Measurements from ENCODE around the gene MAN1C1.

MAN1C1 gene

GRCh38 chr1:25781130-25781433, 164.5 kb downstream of the MAN1C1 start:
- Histone ChIP-seq H3K4me2 (ENCODE audit: insufficient read depth, low read length) (no peak overlapping the region), H3K27ac (ENCODE audit: low read length) (no peak overlapping the region), H2AFZ (ENCODE audit: low read depth, low read length) (no peak overlapping the region)

GRCh38 chr1:25782608-25783201, 166.1 kb downstream of the MAN1C1 start:
- Histone ChIP-seq H3K4me3 (ENCODE audit: low read depth in 1 of 2, low read length in 2 of 2) (no peak overlapping the region), H3K4me2 (ENCODE audit: insufficient read depth, low read length) (no peak overlapping the region), H4K20me1 (ENCODE audit: insufficient read depth, low read length) (peaks cover 29% of the 10 kb centered on the region), H3K79me2 (ENCODE audit: insufficient read depth, low read length) (no peaks in the 10 kb centered on the region), H3K27ac (ENCODE audit: low read length) (no peak overlapping the region), H3K9ac (ENCODE audit: low read depth, low read length) (no peak overlapping the region), H3K4me1 (ENCODE audit: insufficient read depth, low read length) (no peaks in the 10 kb centered on the region), H3K9me3 (ENCODE audit: insufficient read depth, low read length, severe bottlenecking) (no peaks in the 10 kb centered on the region), H2AFZ (ENCODE audit: low read depth, low read length) (no peak overlapping the region), H3K27me3 (ENCODE audit: insufficient read depth, low read length, poor library complexity) (peaks cover 41% of the 10 kb centered on the region), H3K36me3 (ENCODE audit: insufficient read depth, low read length) (no peaks in the 10 kb centered on the region)
- no peak for TF ChIP-seq EZH2 (IDR thresholded peaks at IDR 0.05; ENCODE audit: borderline replicate concordance, low read depth, low read length, severe bottlenecking)
- no peak for TF ChIP-seq CTCF (IDR thresholded peaks at IDR 0.05; ENCODE audit: borderline replicate concordance, extremely low read depth, low read length, poor library complexity, severe bottlenecking)
- DNase-seq, result no peak
- ATAC-seq (ENCODE audit: insufficient read depth, low read depth), result no peak

More at GRCh38 chr1:25781130-25781433, 164.5 kb downstream of the MAN1C1 start:
- no peaks in the 10 kb centered on the region for H3K9me3 ChIP-seq (ENCODE audit: insufficient read depth, low read length, severe bottlenecking)
- no peaks in the 10 kb centered on the region for H3K36me3 ChIP-seq (ENCODE audit: insufficient read depth, low read length)
- TF ChIP-seq CTCF (IDR thresholded peaks at IDR 0.05; ENCODE audit: borderline replicate concordance, extremely low read depth, low read length, poor library complexity, severe bottlenecking), result no peak
- no peak for TF ChIP-seq EZH2 (IDR thresholded peaks at IDR 0.05; ENCODE audit: borderline replicate concordance, low read depth, low read length, severe bottlenecking)
- H3K27me3 ChIP-seq (ENCODE audit: insufficient read depth, low read length, poor library complexity), result peaks cover 31% of the 10 kb centered on the region
- H3K79me2 ChIP-seq (ENCODE audit: insufficient read depth, low read length), result no peaks in the 10 kb centered on the region
- DNase-seq (no peak), ATAC-seq (ENCODE audit: insufficient read depth, low read depth) (no peak)
- H3K9ac ChIP-seq (ENCODE audit: low read depth, low read length), result no peak overlapping the region
- peaks cover 4% of the 10 kb centered on the region; the same call in 1 of the 2 replicates for H3K4me1 ChIP-seq (ENCODE audit: insufficient read depth, low read length)
- H3K4me3 ChIP-seq (ENCODE audit: low read depth in 1 of 2, low read length in 2 of 2), result no peak overlapping the region
- peaks cover 35% of the 10 kb centered on the region for H4K20me1 ChIP-seq (ENCODE audit: insufficient read depth, low read length)

GRCh38 chr1:25784575-25785051, 168.0 kb downstream of the MAN1C1 start:
- Histone ChIP-seq H3K9ac (ENCODE audit: low read depth, low read length) (no peak overlapping the region), H3K36me3 (ENCODE audit: insufficient read depth, low read length) (no peaks in the 10 kb centered on the region), H3K27ac (ENCODE audit: low read length) (no peak overlapping the region), H4K20me1 (ENCODE audit: insufficient read depth, low read length) (peaks cover 21% of the 10 kb centered on the region), H3K4me1 (ENCODE audit: insufficient read depth, low read length) (no peaks in the 10 kb centered on the region), H3K9me3 (ENCODE audit: insufficient read depth, low read length, severe bottlenecking) (no peaks in the 10 kb centered on the region), H3K79me2 (ENCODE audit: insufficient read depth, low read length) (no peaks in the 10 kb centered on the region), H3K4me2 (ENCODE audit: insufficient read depth, low read length) (no peak overlapping the region), H3K4me3 (ENCODE audit: low read depth in 1 of 2, low read length in 2 of 2) (no peak overlapping the region), H3K27me3 (ENCODE audit: insufficient read depth, low read length, poor library complexity) (peaks cover 37% of the 10 kb centered on the region), H2AFZ (ENCODE audit: low read depth, low read length) (no peak overlapping the region)
- ATAC-seq (ENCODE audit: insufficient read depth, low read depth) (no peak), DNase-seq (no peak)
- TF ChIP-seq EZH2 (IDR thresholded peaks at IDR 0.05; ENCODE audit: borderline replicate concordance, low read depth, low read length, severe bottlenecking) (no peak), CTCF (IDR thresholded peaks at IDR 0.05; ENCODE audit: borderline replicate concordance, extremely low read depth, low read length, poor library complexity, severe bottlenecking) (no peak)
